ENCODE measurements around the gene ZNF76.

ZNF76 gene

GRCh38 chr6:35236223-35236622 lies 23.3 kb upstream of the ZNF76 start:
- DNase-seq = no peak

- no peak for DNase-seq
Observed at GRCh38 chr6:35237476-35237875, 22.1 kb upstream of the ZNF76 start.

GRCh38 chr6:35238843-35239289 lies 20.7 kb upstream of the ZNF76 start:
- DNase-seq = no peak

DNA sequence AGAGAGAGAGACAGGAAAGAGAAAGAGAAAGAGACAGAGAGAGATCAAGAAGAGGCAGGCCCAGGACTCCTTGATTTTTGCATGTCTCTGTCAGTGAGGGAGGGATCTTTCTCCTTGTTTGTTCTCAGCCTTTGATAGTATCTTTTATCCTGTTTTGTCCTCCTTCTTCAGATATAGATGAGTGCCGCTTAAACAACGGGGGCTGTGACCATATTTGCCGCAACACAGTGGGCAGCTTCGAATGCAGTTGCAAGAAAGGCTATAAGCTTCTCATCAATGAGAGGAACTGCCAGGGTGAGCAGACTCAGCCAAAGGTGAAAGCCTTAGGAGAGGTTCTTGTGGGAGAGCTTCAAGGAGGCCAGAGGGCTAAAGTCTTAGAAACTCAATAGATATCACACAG lies 20.0 kb upstream of the ZNF76 start:
- no peak for DNase-seq

GRCh38 chr6:35240838-35241801 lies 18.4 kb upstream of the ZNF76 start:
- DNase-seq = peak in 46 of 51 donors; percentile 10 to 82 (median 48)

GRCh38 chr6:35242486-35242885 lies 17.0 kb upstream of the ZNF76 start:
- no peak for DNase-seq

DNA sequence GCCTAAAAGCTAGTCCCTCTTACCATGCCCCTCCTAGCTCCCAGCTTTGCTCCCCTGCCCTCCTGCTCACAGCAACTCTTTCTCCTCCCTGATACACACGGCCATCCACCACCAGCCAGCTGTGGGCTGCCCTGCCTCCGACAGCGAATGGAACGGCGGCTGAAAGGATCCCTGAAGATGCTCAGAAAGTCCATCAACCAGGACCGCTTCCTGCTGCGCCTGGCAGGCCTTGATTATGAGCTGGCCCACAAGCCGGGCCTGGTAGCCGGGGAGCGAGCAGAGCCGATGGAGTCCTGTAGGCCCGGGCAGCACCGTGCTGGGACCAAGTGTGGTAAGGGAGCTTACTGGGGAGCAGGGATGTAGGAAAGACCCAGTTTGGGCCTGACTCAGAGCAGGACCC lies 16.6 kb upstream of the ZNF76 start:
- no peak for DNase-seq

- DNase-seq = no peak
Observed at GRCh38 chr6:35243386-35243958, 16.1 kb upstream of the ZNF76 start.

DNA sequence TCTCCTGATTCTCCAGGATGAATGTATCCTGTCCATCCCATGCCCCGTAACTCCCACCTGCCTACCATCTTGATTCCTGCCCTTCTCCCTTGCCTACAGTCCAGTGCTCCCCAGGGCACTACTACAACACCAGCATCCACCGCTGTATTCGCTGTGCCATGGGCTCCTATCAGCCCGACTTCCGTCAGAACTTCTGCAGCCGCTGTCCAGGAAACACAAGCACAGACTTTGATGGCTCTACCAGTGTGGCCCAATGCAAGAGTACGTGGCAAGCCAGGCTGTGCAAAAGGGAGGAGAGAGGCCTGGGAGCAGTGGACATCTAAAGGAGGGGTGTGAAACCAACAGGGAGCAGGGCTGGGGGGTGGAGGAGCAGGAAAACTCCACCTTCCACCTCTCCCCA lies 15.0 kb upstream of the ZNF76 start:
- no peak for DNase-seq

GRCh38 chr6:35247642-35248231 lies 11.8 kb upstream of the ZNF76 start:
- no peak for DNase-seq

DNA sequence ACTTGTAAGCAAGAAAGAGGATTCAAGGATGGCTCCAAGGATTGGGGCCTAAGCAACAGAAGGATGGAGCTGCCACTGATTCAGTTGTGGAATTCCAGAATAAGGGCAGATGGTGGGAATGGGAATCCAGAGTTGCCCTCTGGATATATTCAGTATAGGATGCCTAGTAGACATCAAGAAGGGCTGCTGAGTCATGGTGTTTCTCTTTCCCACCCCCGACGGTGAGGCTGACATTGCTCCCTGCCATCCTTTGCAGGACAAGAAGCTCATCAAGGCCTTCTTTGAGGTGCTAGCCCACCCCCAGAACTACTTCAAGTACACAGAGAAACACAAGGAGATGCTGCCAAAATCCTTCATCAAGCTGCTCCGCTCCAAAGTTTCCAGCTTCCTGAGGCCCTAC lies 11.2 kb upstream of the ZNF76 start:
- peak in 1 of 51 donors; percentile 6 for DNase-seq

DNA sequence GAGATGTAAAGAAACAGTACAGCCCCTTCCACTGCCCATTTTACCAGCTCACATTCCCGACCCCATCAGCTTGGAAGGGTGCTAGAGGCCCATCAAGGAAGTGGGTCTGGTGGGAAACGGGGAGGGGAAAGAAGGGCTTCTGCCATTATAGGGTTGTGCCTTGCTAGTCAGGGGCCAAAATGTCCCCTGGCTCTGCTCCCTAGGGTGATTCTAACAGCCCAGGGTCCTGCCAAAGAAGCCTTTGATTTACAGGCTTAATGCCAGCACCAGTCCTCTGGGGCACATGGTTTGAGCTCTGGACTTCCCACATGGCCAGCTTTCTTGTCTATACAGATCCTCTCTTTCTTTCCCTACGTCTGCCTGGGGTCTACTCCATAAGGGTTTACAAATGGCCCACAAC lies 10.6 kb upstream of the ZNF76 start:
- peak in 2 of 51 donors; percentile 3 to 8 for DNase-seq

- no peak for DNase-seq
Observed at GRCh38 chr6:35251949-35252348, 7.6 kb upstream of the ZNF76 start.

- no peak for DNase-seq
Observed at GRCh38 chr6:35253249-35253648, 6.3 kb upstream of the ZNF76 start.

DNA sequence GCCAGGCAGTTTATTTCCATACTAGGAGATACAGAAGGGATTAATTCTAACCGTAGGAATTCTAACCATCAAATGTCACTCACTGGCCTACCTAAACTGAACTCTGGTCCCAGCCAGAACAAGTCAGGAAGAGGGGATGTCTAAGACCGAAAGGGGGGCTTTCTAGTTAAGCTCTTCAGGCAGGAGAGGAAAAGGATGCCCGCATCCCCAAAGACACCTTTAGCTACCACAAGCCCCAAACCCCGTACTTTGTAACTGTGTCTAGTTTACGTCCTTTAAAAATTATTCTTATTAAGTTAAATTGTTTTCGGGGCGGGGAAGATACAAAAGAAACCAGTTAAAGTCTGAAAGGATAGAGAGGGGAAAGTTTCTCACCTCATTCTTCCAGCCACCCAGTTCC lies 1.2 kb upstream of the ZNF76 start:
- DNase-seq = no peak

- DNase-seq = peak in 8 of 51 donors; percentile 13 to 60 (median 50)
Observed at GRCh38 chr6:35258858-35259193, 709 bp upstream of the ZNF76 start.

DNA sequence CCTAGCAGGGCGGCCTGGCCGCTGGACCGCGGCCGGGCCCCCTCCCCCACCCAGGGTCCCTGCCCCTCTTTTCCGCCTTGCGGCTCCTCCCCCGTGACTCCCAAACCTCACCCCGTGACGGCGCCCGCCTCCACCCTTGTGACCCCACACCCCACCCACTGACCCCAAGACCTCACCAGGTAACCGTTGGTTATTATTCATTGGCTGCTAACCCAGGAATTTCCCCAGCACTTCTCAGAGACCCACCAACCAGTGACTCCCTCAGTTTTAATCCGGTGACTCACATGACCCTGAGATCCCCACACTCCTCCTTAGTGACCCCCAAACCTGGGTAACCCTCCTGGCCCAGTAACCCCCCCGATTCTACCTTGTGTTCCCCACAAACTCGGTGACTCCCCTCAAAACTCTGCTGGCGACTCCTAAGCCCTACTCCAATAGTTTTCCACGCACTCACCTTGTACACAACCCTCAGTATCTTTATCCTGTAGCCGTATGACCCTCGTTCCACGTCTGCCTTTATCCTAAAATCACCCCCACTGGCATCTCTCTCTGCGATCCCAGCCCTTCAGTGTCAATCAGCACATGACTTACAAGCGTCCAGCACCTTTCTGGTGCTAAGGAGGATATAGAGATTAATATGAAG lies 534 bp downstream of the ZNF76 start:
- peak in 29 of 51 donors; percentile 42 to 76 (median 61) for DNase-seq

- DNase-seq = peak in 1 of 51 donors; percentile 13
Observed at GRCh38 chr6:35260591-35261570, 1.3 kb downstream of the ZNF76 start.

- DNase-seq = no peak
Observed at GRCh38 chr6:35262596-35262995, 3.1 kb downstream of the ZNF76 start.

DNA sequence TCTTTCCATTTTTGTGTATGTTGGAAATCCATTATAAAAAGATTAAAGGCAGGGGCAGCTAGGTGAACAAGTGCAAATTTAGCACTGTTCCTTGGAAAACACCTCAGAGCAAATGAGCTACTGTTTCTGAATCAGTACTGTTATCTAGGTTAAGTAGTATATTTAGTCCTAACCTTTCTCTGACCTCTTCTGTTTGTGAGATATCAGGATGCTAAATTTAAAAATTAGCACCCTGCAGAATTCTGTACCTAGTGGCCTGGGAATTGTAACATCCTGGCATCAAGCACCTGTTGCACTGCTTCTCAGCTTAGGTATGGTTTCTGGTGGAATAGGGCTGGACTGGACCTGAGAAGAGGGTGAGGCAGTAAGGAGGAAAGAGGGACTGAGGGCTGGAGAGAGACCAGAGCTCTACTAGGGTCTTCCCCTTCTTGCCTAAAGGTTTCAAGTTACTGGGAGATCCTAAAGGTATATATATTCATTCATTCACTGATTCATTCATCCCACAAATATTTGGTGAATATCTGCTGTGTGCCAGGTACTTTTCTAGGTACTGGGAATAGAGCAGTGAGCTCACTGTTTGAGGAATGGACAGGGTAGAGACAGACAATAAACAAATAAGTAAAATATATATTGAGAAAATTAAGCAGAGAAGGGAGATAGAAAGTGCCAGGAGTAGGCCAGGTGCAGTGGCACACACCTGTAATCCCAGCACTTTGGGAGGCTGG lies 5.2 kb downstream of the ZNF76 start:
- no peak for DNase-seq

Measured in hypothalamus (tissue), 51 donors.